ENCODE data around the gene ZBTB32. TPM values are rescaled to one million over a fixed set of nuclear protein-coding genes. Genes with fewer than 3 reads are reported as not detected.

ZBTB32 gene
- total and polyA plus RNA-seq, 3 donors from 2014 or later: 26.1 to 125 (median 32.5) TPM

GRCh38 chr19:35715981-35716800 is 11.8 kb downstream of the ZBTB32 start:
- WGBS, 2 donors: 3 to 5% methylated on average over 42 to 52 of the region's 52 CpGs
- H3K4me3 ChIP-seq: peak overlapping the region; percentile 79 to 85
- intact Hi-C loops (cut with DNase I; ENCODE audit: low total_unique reads): loop anchor here (10.0 kb wide), 1 partner anchor 171 kb away; the partner anchor contains the start of gene TMEM147
- peak; percentile 78 for DNase-seq
- peaks cover 25% of the 10 kb centered on the region for H3K4me1 ChIP-seq
- no peaks in the 10 kb centered on the region for H3K27me3 ChIP-seq
- H3K9me3 ChIP-seq: no peaks in the 10 kb centered on the region
- H3K27ac ChIP-seq: peak overlapping the region; percentile 74 to 91
- H3K36me3 ChIP-seq (ENCODE audit: low read depth, missing control alignments): no peaks in the 10 kb centered on the region
- no peak for TF ChIP-seq POLR2A (IDR thresholded peaks at IDR 0.05)
- TF ChIP-seq, protein P1, sequence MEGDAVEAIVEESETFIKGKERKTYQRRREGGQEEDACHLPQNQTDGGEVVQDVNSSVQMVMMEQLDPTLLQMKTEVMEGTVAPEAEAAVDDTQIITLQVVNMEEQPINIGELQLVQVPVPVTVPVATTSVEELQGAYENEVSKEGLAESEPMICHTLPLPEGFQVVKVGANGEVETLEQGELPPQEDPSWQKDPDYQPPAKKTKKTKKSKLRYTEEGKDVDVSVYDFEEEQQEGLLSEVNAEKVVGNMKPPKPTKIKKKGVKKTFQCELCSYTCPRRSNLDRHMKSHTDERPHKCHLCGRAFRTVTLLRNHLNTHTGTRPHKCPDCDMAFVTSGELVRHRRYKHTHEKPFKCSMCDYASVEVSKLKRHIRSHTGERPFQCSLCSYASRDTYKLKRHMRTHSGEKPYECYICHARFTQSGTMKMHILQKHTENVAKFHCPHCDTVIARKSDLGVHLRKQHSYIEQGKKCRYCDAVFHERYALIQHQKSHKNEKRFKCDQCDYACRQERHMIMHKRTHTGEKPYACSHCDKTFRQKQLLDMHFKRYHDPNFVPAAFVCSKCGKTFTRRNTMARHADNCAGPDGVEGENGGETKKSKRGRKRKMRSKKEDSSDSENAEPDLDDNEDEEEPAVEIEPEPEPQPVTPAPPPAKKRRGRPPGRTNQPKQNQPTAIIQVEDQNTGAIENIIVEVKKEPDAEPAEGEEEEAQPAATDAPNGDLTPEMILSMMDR (IDR thresholded peaks at IDR 0.05): no peak

GRCh38 chr19:35716801-35717664 is 12.7 kb downstream of the ZBTB32 start:
- intact Hi-C loops (cut with DNase I; ENCODE audit: low total_unique reads): loop anchor here (10.0 kb wide), 1 partner anchor 172 kb away; the partner anchor contains the start of gene TMEM147
- WGBS, 2 donors: 0 to 1% methylated on average over 17 to 57 of the region's 77 CpGs
- DNase-seq: peak; percentile 95
- H3K9me3 ChIP-seq: no peaks in the 10 kb centered on the region
- H3K27me3 ChIP-seq: no peaks in the 10 kb centered on the region
- H3K36me3 ChIP-seq (ENCODE audit: low read depth, missing control alignments): no peaks in the 10 kb centered on the region
- peak overlapping the region; percentile 74 to 91 for H3K27ac ChIP-seq
- peaks cover 25% of the 10 kb centered on the region for H3K4me1 ChIP-seq
- no peak for TF ChIP-seq POLR2A (IDR thresholded peaks at IDR 0.05)
- TF ChIP-seq, protein P1 (IDR thresholded peaks at IDR 0.05): peak; percentile 82 to 86 (median 84)
- H3K4me3 ChIP-seq: peak overlapping the region; percentile 79 to 85

DNA sequence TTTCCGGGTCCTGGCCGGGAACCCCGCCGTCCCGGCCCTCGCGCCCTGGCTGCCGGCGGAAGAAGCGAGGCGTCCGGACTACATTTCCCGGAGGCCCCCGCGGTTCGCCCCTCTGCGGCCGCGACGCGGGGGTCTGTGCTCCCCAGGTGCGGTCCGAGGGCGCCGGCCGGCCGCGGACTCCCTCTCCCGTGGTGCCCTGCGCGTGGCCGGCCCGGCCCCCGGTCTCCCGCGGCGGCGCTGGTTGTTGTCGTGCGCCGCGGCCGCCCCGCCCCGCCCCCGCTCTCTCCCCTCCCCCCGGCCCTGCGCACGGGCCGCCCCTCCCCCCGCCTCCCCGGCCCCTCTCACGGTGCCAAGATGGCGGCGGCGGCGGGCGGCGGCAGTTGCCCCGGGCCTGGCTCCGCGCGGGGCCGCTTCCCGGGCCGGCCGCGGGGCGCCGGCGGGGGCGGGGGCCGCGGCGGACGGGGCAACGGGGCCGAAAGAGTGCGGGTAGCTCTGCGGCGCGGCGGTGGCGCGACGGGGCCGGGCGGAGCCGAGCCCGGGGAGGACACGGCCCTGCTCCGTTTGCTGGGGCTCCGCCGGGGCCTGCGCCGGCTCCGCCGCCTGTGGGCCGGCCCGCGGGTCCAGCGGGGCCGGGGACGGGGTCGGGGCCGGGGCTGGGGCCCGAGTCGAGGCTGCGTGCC is 13.4 kb downstream of the ZBTB32 start, which contains the start of gene KMT2B:
KMT2B (plus strand) TSS at position 339 of the 680 bp plus-strand sequence; CDS start at position 355, 16 bp downstream.
- Histone ChIP-seq H3K36me3 (ENCODE audit: low read depth, missing control alignments) (no peaks in the 10 kb centered on the region), H3K9me3 (no peaks in the 10 kb centered on the region), H3K27ac (peak within 1 kb of the TSS; percentile 74 to 91), H3K4me3 (peak within 1 kb of the TSS; percentile 82 to 85), H3K4me1 (peaks cover 25% of the 10 kb centered on the region), H3K27me3 (no peaks in the 10 kb centered on the region)
- WGBS, 2 donors: 1% methylated on average over 37 of the region's 109 CpGs; no CpG with 5 or more reads in 1 of the 2 donors
- TF ChIP-seq POLR2A (IDR thresholded peaks at IDR 0.05): no peak
- TF ChIP-seq, protein P1 (IDR thresholded peaks at IDR 0.05): no peak
- no peak for DNase-seq
- intact Hi-C loops (cut with DNase I; ENCODE audit: low total_unique reads): loop anchor here (10.0 kb wide), 1 partner anchor 173 kb away; the partner anchor contains the start of gene TMEM147

DNA sequence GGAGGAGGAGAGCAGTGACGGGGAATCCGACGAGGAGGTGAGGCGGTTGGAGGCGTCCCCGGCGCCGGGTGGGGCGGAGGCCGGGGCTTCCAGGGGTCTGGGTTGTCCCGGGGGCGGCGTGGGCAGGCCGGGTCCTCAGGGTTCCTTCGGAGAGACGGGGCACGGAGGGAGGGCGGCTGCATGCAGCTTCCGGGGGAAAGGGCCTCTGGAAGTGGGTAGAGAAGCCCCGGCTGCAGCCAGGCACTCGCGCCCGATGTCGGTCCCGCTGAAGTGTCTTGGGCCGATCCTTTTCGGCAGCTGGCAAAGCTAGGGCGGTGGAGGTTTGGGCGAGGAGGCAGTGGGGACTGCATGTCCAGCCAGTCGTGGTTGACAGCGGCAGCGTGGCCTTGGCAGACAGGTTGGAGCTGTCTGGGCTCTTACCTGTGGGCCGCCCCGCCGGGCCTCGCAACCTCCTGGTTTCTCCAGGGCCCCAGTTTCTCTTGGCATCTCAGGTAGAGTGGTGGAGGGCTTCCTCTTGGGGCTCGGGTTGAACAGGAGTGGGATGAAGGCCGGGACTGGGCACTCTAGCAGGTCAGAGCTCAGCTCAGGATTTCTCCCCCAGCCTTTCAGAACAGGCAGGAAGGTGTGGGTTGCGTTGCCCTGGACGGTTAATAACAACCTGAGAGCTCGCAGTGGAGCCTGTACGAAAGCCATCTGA is 14.1 kb downstream of the ZBTB32 start:
- DNase-seq: peak; percentile 45
- H3K4me3 ChIP-seq: peak overlapping the region; percentile 82 to 85
- no peaks in the 10 kb centered on the region for H3K36me3 ChIP-seq (ENCODE audit: low read depth, missing control alignments)
- TF ChIP-seq, protein P1 (IDR thresholded peaks at IDR 0.05): no peak
- TF ChIP-seq POLR2A (IDR thresholded peaks at IDR 0.05): no peak
- H3K27me3 ChIP-seq: no peaks in the 10 kb centered on the region
- intact Hi-C loops (cut with DNase I; ENCODE audit: low total_unique reads): loop anchor here (10.0 kb wide), 1 partner anchor 174 kb away; the partner anchor contains the start of gene TMEM147
- H3K9me3 ChIP-seq: no peaks in the 10 kb centered on the region
- 0 to 1% methylated on average over 16 to 38 of the region's 42 CpGs for WGBS, 2 donors
- peak overlapping the region; percentile 68 to 91 for H3K27ac ChIP-seq
- H3K4me1 ChIP-seq: peaks cover 25% of the 10 kb centered on the region
